Neutrophil (primary cell): ENCODE results near the gene SGK1.
A peak's percentile ranks its signal among the peaks of the same experiment; 100 is the strongest.
"Not testable (repeated sequence)": the region's sequence is repeated elsewhere in the genome, so short reads cannot be mapped to it uniquely, and the experiment has no call there.

Source experiments
- H3K27ac ChIP-seq: fragments of 200-600 bp; sonication (generic); 2 replicates; pipeline ENCODE4 v1.5.1; 2016; ENCODE audit warnings: mild to moderate bottlenecking, moderate library complexity
- H3K27me3 ChIP-seq: fragments of 200-600 bp; sonication (generic); 2 replicates; pipeline ENCODE4 v1.6.0; 2016; ENCODE audit warnings: mild to moderate bottlenecking
- H3K36me3 ChIP-seq: fragments of 200-600 bp; sonication (generic); 2 replicates; pipeline ENCODE4 v1.5.1; 2017
- H3K4me1 ChIP-seq, 2 experiments: fragments of 200-600 bp in 1 of 2; sonication (generic) in 1 of 2; 1 replicate in 1 of 2; 2 replicates in 1 of 2; pipeline versions ENCODE4 v1.5.1 to v1.6.1; 2013 to 2016; ENCODE audit warnings: low read depth in 1 of 2, low read length in 1 of 2, mild to moderate bottlenecking in 1 of 2, moderate library complexity in 1 of 2; ENCODE audit not compliant: control insufficient read depth in 1 of 2, insufficient read depth in 1 of 2
- H3K4me3 ChIP-seq, 2 experiments: fragments of 200-600 bp in 1 of 2; sonication (generic) in 1 of 2; 1 replicate in 1 of 2; 2 replicates in 1 of 2; pipeline ENCODE4 v1.5.1; 2013 to 2016; ENCODE audit warnings: low read depth in 1 of 2, low read length in 1 of 2, mild to moderate bottlenecking in 1 of 2, moderate library complexity in 1 of 2
- H3K9me3 ChIP-seq: fragments of 200-600 bp; sonication (generic); 2 replicates; pipeline ENCODE4 v1.5.1; 2016
- CTCF ChIP-seq: fragments of 200-600 bp; sonication (generic); IDR thresholded peaks from 2 replicates; pipeline ENCODE4 v1.5.1; 2016; ENCODE audit warnings: antibody characterized with exemption

Gene SGK1

DNA sequence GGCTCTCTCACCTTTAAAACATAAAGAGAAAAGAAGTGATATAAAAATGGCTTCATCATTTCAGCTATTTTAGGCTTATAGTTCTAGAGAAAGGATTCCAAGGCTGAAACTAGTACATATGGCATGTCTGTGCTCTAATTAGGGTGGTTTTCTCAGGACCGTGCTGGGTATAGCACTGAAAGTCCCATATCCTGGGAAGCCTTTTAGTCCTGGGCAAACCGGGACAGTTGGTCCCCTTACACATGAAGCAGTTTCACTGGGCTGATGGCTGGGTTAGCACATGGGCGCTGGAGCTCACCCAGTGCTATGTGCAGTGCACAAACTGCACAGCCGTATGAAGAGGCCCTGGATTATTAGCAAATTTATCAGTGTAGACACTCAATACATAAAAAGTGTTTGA is 110.5 kb downstream of the SGK1 start:
- H3K4me3 ChIP-seq = no peak overlapping the region
- H3K9me3 ChIP-seq = no peaks in the 10 kb centered on the region
- no peaks in the 10 kb centered on the region for H3K27me3 ChIP-seq
- TF ChIP-seq CTCF = no peak
- H3K36me3 ChIP-seq = peaks cover 9% of the 10 kb centered on the region
- H3K27ac ChIP-seq = peak overlapping the region; percentile 42
- H3K4me1 ChIP-seq = peaks cover 0 to under 1% of the 10 kb centered on the region in 2 experiments

DNA sequence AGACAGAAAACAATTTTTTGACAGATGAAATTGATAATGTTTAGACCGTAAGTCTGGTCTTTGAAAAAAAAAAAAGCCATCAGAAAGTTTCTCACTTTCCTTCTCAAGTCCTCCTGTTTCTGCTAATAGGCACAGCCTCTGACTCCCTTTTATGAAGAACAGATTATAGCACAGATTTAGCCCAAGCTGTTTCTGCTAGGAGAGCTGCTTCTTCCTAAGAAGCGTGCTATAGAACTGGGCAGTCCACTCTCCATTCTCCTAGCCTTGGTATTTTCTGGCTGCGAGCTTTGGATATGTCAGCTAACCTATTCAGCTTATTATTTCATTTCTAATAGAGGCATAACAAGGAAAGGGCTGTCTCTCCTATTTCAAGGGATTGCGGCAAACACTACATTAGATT is 112.5 kb downstream of the SGK1 start:
- H3K27ac ChIP-seq = peak overlapping the region; percentile 3
- no peaks in the 10 kb centered on the region for H3K9me3 ChIP-seq
- peaks cover 8 to 11% of the 10 kb centered on the region in 2 experiments for H3K4me1 ChIP-seq
- H3K27me3 ChIP-seq = no peaks in the 10 kb centered on the region
- no peak overlapping the region for H3K4me3 ChIP-seq
- H3K36me3 ChIP-seq = peaks cover 9% of the 10 kb centered on the region
- TF ChIP-seq CTCF = no peak

DNA sequence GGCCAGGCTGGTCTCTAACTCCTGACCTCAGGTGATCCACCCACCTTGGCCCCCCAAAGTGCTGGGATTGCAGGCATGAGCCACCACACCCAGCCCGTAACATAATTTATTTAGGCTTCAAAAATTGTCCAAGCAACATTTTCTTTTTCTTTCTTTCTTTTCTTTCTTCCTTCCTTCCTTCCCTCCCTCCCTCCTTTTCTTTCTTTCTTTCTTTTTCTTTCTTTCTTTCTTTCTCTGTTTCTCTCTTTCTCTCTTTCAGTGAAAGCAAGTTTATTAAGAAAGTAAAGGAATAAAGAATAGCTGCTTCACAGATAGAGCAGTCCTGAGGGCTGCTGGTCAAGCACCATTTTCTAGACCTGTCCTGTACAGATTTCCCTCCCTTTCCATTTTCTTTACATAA is 113.2 kb downstream of the SGK1 start:
- H3K4me1 ChIP-seq = peaks cover 8 to 11% of the 10 kb centered on the region in 2 experiments
- H3K9me3 ChIP-seq, H3K4me3 ChIP-seq, H3K27me3 ChIP-seq, H3K27ac ChIP-seq, H3K36me3 ChIP-seq: not testable (repeated sequence)

DNA sequence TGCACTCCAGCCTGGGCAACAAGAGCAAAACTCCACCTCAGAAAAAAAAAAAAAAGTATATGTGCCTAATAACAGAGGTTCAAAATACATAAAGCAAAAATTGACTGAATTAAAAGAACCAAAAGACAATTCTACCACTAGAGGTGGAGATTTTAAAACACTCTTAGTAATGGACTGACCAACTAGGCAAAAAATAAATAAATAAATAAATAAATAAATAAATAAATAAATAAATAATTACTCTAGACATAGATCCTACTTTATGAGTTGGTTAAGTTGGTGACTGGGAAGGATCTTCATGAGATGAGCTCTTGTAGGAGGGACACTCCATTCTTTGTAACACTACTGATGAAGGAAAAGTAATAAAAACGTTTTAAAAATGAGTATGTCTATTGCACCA is 113.9 kb downstream of the SGK1 start:
- Histone ChIP-seq H3K9me3 (no peaks in the 10 kb centered on the region), H3K4me3 (no peak overlapping the region), H3K27me3 (no peaks in the 10 kb centered on the region), H3K4me1 (peaks cover 8 to 11% of the 10 kb centered on the region in 2 experiments), H3K36me3 (peaks cover 12% of the 10 kb centered on the region), H3K27ac (no peak overlapping the region)
- no peak for TF ChIP-seq CTCF

GRCh38 chr6:134201716-134202115 is 116.2 kb downstream of the SGK1 start:
- H3K27ac ChIP-seq = peak overlapping the region; percentile 57

More at GRCh38 chr6:134201716-134202115, 116.2 kb downstream of the SGK1 start:
- Histone ChIP-seq H3K4me1 (peaks cover 8 to 11% of the 10 kb centered on the region in 2 experiments), H3K27me3 (no peaks in the 10 kb centered on the region), H3K36me3 (peaks cover 25% of the 10 kb centered on the region), H3K4me3 (no peak overlapping the region), H3K9me3 (no peaks in the 10 kb centered on the region)
- no peak for TF ChIP-seq CTCF
